Endothelial cell of umbilical vein (primary cell): ENCODE measurements around the gene RNF5. TPM values are rescaled to one million over a fixed set of nuclear protein-coding genes. Genes with fewer than 3 reads are reported as not detected.
"Not testable (repeated sequence)": the region's sequence is repeated elsewhere in the genome, so short reads cannot be mapped to it uniquely, and the experiment has no call there.

Experiments used
- BruUV-seq: library from RNA; stranded (reverse); fragments of 400-500 nt; replicated peaks from 2 replicates; lab custom pipeline; 2021; lab: Mats Ljungman, UMichigan
- CTCF ChIA-PET: fragments of 300-600, 350-600 bp; sonication (Branson Sonifier 250); formaldehyde crosslinking; loops from one replicate; lab custom pipeline; 2021; ENCODE audit warnings: antibody characterized with exemption, inconsistent platforms; lab: Charles Lee
- POLR2A ChIA-PET: fragments of 300-600, 350-600 bp; sonication (Branson Sonifier 250); formaldehyde crosslinking; loops from one replicate; lab custom pipeline; 2021; ENCODE audit warnings: antibody characterized with exemption, inconsistent platforms; lab: Charles Lee
- DNase-seq: peaks from one replicate; pipeline ENCODE4 v3.0.0-alpha.2; 2011; ENCODE audit warnings: low read depth, low spot score
- FAIRE-seq: peaks from 2 replicates; lab custom pipeline; 2011; peaks lifted over from hg19 to GRCh38; lab: Jason Lieb, UNC
- H2AFZ ChIP-seq: 2 replicates; pipeline ENCODE4 v1.6.0; 2012; ENCODE audit warnings: low read depth, low read length, control low read depth, inconsistent platforms
- H3K27ac ChIP-seq: 2 replicates; pipeline ENCODE4 v1.5.1; 2011; ENCODE audit warnings: low read depth, mild to moderate bottlenecking, control low read depth, low read length, moderate library complexity; ENCODE audit not compliant: insufficient read depth
- H3K27me3 ChIP-seq, 2 experiments: 2 replicates each; pipeline versions ENCODE4 v1.6.0 to v1.6.1; 2011; ENCODE audit warnings: low read length in 2 of 2, mixed read lengths in 1 of 2; ENCODE audit not compliant: control insufficient read depth in 2 of 2, insufficient read depth in 2 of 2
- H3K36me3 ChIP-seq, 2 experiments: 2 replicates in 1 of 2; 3 replicates in 1 of 2; pipeline ENCODE4 v1.5.1; 2011; ENCODE audit warnings: low read length in 2 of 2, mild to moderate bottlenecking in 1 of 2, moderate library complexity in 1 of 2; ENCODE audit not compliant: control insufficient read depth in 2 of 2, insufficient read depth in 2 of 2; ENCODE audit errors: extremely low read depth in 1 of 2
- H3K4me1 ChIP-seq: 3 replicates; pipeline ENCODE4 v1.5.1; 2011; ENCODE audit warnings: mild to moderate bottlenecking, low read length; ENCODE audit not compliant: control insufficient read depth, insufficient read depth; ENCODE audit errors: extremely low read depth
- H3K4me2 ChIP-seq: 2 replicates; pipeline ENCODE4 v1.6.1; 2011; ENCODE audit warnings: low read length, control low read depth, mixed read lengths; ENCODE audit not compliant: insufficient read depth
- H3K4me3 ChIP-seq, 3 experiments: fragments of 200-600 bp in 1 of 3; sonication (generic), shearing (Covaris generic) in 1 of 3; replicated peaks in 1 of 3; 2 replicates each; pipeline ENCODE4 v1.5.1; 2011 to 2016; ENCODE audit warnings: control low read depth in 3 of 3, low read length in 3 of 3, mild to moderate bottlenecking in 2 of 3, inconsistent platforms in 1 of 3, low read depth in 1 of 3, moderate library complexity in 1 of 3; ENCODE audit not compliant: insufficient read depth in 1 of 3
- H3K79me2 ChIP-seq: 2 replicates; pipeline ENCODE4 v1.6.0; 2012; ENCODE audit warnings: low read length, inconsistent platforms; ENCODE audit not compliant: control insufficient read depth, insufficient read depth
- H3K9ac ChIP-seq: replicated peaks from 2 replicates; pipeline ENCODE3; 2011; ENCODE audit warnings: low read length, control low read depth; ENCODE audit not compliant: insufficient read depth; ENCODE audit errors: extremely low read depth
- H3K9me1 ChIP-seq: replicated peaks from 3 replicates; pipeline ENCODE4 v1.6.0; 2011; ENCODE audit warnings: mild to moderate bottlenecking, low read length; ENCODE audit not compliant: control insufficient read depth, insufficient read depth; ENCODE audit errors: extremely low read depth
- H3K9me3 ChIP-seq: replicated peaks from 2 replicates; pipeline ENCODE4 v1.5.1; 2012; ENCODE audit warnings: low read length, inconsistent platforms; ENCODE audit not compliant: control insufficient read depth, insufficient read depth
- H4K20me1 ChIP-seq: replicated peaks from 2 replicates; pipeline ENCODE3; 2011; ENCODE audit warnings: mild to moderate bottlenecking, low read length; ENCODE audit not compliant: control insufficient read depth, insufficient read depth; ENCODE audit errors: extremely low read depth
- EZH2 ChIP-seq: IDR thresholded peaks from 2 replicates; pipeline ENCODE4 v1.6.1; 2012; ENCODE audit warnings: borderline replicate concordance, low read depth, mild to moderate bottlenecking, moderate library complexity, low read length, inconsistent platforms; ENCODE audit not compliant: severe bottlenecking
- FOS ChIP-seq: IDR thresholded peaks from 2 replicates; pipeline ENCODE4 v1.6.1; 2011; ENCODE audit warnings: mild to moderate bottlenecking, low read length, moderate library complexity, borderline replicate concordance; ENCODE audit not compliant: insufficient read depth
- GATA2 ChIP-seq: IDR thresholded peaks from 2 replicates; pipeline ENCODE4 v1.7.0; 2011; ENCODE audit warnings: low read depth, mild to moderate bottlenecking, moderate library complexity, mixed read lengths, low read length; ENCODE audit not compliant: insufficient read length, insufficient read depth
- JUN ChIP-seq: IDR thresholded peaks from 2 replicates; pipeline ENCODE4 v1.6.1; 2011; ENCODE audit warnings: borderline replicate concordance, low read depth; ENCODE audit not compliant: insufficient read length, insufficient read depth
- MYC ChIP-seq: IDR thresholded peaks from one replicate; pipeline ENCODE4 v1.6.1; 2011; ENCODE audit warnings: mild to moderate bottlenecking, low read depth, low read length
- POLR2A ChIP-seq: IDR thresholded peaks from 2 replicates; pipeline ENCODE4 v1.6.1; 2012; ENCODE audit warnings: low read depth, mild to moderate bottlenecking, control low read depth, low read length
- POLR2AphosphoS5 ChIP-seq: IDR thresholded peaks from 2 replicates; pipeline ENCODE4 v1.6.1; 2012; ENCODE audit warnings: low read depth, mild to moderate bottlenecking, control low read depth, low read length, moderate library complexity; ENCODE audit not compliant: insufficient read depth
- dilution Hi-C: fragments of 300-500 bp; cut with MboI; formaldehyde crosslinking; loops from one replicate; pipeline ENCODE4 v1.15.0; 2019; ENCODE audit warnings: low sequenced_read_pairs; ENCODE audit not compliant: extremely low pct_ligation_motif_present
- intact Hi-C: fragments of 100-400 bp; cut with micrococcal nuclease; formaldehyde crosslinking; loops from one replicate; pipeline ENCODE4 v1.10.0; 2022
- polyA plus RNA-seq, 4 experiments: library from polyadenylated mRNA; depleted of rRNA in 3 of 4; stranded (reverse) in 3 of 4; unstranded in 1 of 4; fragments of >200 nt; gene quantifications; 2 replicates each; pipeline versions ENCODE4 v1.2.1 to v1.2.3, GENCODE V29; 2011 to 2012; ENCODE audit warnings: missing spikeins in 1 of 4
- total RNA-seq: library from RNA; stranded (reverse); gene quantifications from 2 replicates; pipeline ENCODE4 v1.2.3, GENCODE V29; 2021
- TF ChIP-seq, protein P1 (sequence below), 2 donors: IDR thresholded peaks; 1 replicate in 1 of 2; 2 replicates in 1 of 2; pipeline ENCODE4 v1.5.1; 2011; ENCODE audit warnings: low read length in 2 of 2, mild to moderate bottlenecking in 2 of 2, moderate library complexity in 2 of 2, control low read depth in 1 of 2, inconsistent platforms in 1 of 2, low read depth in 1 of 2; ENCODE audit not compliant: insufficient read depth in 1 of 2; ENCODE audit errors: extremely low read depth in 1 of 2
- TF ChIP-seq, protein P2 (sequence below): IDR thresholded peaks from 2 replicates; pipeline ENCODE4 v1.6.1; 2011; ENCODE audit not compliant: insufficient read depth, insufficient read length

RNF5 gene
- total and polyA plus RNA-seq, 2 donors (not counting 3 experiments of a cell fraction or from before 2014, with no cell fraction given), result 49.2 to 100 TPM

DNA sequence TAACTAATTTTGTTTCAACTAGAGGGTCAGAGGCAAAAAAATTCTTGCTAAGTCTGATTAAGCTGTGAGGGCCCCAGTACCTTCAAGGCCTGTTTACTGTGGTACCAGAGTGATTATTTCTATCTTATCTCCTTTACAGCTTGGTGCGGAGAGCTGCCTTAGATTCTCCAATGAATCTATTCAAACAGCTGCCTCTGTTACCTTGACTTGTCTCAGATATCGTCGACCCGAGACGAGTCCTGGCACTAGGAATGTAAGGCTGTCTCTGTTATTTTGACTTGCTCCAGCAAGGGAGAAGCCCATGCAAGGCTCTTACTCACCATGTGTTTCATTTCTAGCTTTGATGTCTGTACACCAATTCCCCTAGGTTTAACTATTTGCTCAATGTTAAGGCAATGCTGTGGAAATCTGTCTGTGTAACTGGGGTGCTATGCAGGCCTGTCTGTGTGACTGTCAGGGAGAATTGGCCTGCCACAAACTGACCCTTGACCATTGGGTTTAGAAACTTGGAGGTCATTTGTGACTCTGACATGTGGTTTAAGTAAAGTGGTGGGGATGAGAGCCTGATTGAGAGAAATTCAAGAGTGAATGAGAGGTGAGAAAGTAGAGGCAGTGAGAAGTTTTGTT lies 37.7 kb upstream of the RNF5 start:
- no peak for DNase-seq

GRCh38 chr6:32144238-32144637 lies 34.0 kb upstream of the RNF5 start:
- H3K9ac ChIP-seq, POLR2A ChIA-PET, DNase-seq, H3K27ac ChIP-seq, H3K36me3 ChIP-seq, H3K4me1 ChIP-seq, dilution Hi-C loops, H3K9me1 ChIP-seq, H3K4me3 ChIP-seq, H3K79me2 ChIP-seq, FAIRE-seq, BruUV-seq, H3K9me3 ChIP-seq, H2AFZ ChIP-seq, H4K20me1 ChIP-seq, intact Hi-C loops, H3K4me2 ChIP-seq: not testable (repeated sequence)
- peaks cover 20 to 24% of the 10 kb centered on the region in 2 experiments for H3K27me3 ChIP-seq
- CTCF ChIA-PET, result interaction anchor here (0.6 kb wide), 1 partner anchor 337 kb away, joined by 3 read pairs; no protein-coding TSS in a partner anchor

More for the DNA sequence above, 37.7 kb upstream of the RNF5 start:
- no peak for FAIRE-seq
- dilution Hi-C loops, result no loop called here
- no peaks in the 10 kb centered on the region for H3K9me3 ChIP-seq
- H3K4me2 ChIP-seq, result no peak overlapping the region
- H4K20me1 ChIP-seq, result no peaks in the 10 kb centered on the region
- no peak for TF ChIP-seq GATA2
- TF ChIP-seq FOS, result no peak
- TF ChIP-seq JUN, result no peak
- TF ChIP-seq, protein P1, sequence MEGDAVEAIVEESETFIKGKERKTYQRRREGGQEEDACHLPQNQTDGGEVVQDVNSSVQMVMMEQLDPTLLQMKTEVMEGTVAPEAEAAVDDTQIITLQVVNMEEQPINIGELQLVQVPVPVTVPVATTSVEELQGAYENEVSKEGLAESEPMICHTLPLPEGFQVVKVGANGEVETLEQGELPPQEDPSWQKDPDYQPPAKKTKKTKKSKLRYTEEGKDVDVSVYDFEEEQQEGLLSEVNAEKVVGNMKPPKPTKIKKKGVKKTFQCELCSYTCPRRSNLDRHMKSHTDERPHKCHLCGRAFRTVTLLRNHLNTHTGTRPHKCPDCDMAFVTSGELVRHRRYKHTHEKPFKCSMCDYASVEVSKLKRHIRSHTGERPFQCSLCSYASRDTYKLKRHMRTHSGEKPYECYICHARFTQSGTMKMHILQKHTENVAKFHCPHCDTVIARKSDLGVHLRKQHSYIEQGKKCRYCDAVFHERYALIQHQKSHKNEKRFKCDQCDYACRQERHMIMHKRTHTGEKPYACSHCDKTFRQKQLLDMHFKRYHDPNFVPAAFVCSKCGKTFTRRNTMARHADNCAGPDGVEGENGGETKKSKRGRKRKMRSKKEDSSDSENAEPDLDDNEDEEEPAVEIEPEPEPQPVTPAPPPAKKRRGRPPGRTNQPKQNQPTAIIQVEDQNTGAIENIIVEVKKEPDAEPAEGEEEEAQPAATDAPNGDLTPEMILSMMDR (IDR thresholded peaks at IDR 0.05; ENCODE audit: extremely low read depth in 1 of 2, insufficient read depth in 1 of 2, low read depth in 1 of 2, low read length in 2 of 2), result no peak
- no peak for TF ChIP-seq MYC
- TF ChIP-seq, protein P2, sequence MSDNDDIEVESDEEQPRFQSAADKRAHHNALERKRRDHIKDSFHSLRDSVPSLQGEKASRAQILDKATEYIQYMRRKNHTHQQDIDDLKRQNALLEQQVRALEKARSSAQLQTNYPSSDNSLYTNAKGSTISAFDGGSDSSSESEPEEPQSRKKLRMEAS, result no peak
- TF ChIP-seq EZH2, result no peak
- no peak for TF ChIP-seq POLR2A
- TF ChIP-seq POLR2AphosphoS5, result no peak
- peaks cover 4 to 8% of the 10 kb centered on the region in 2 experiments for H3K27me3 ChIP-seq
- H3K36me3 ChIP-seq, result no peaks in the 10 kb centered on the region
- H3K9me1 ChIP-seq, result no peaks in the 10 kb centered on the region
- no peaks in the 10 kb centered on the region for H3K79me2 ChIP-seq
- H3K4me3 ChIP-seq, result no peak overlapping the region
- CTCF ChIA-PET, result interaction anchor here (1.0 kb wide), 1 partner anchor 8 kb away, joined by 4 read pairs; no protein-coding TSS in a partner anchor
- POLR2A ChIA-PET, result no interaction called here
- H2AFZ ChIP-seq, result no peak overlapping the region
- H3K27ac ChIP-seq, result no peak overlapping the region
- intact Hi-C loops, result no loop called here
- BruUV-seq, result no TSS peak
- H3K9ac ChIP-seq, result no peak overlapping the region
- no peaks in the 10 kb centered on the region for H3K4me1 ChIP-seq
